ENCODE measurements around the gene P3H2. TPM values are rescaled to one million over a fixed set of nuclear protein-coding genes. Genes with fewer than 3 reads are reported as not detected.

Gene P3H2
- total and polyA plus RNA-seq, 2 experiments from 2014 or later, result 14.5 TPM

DNA sequence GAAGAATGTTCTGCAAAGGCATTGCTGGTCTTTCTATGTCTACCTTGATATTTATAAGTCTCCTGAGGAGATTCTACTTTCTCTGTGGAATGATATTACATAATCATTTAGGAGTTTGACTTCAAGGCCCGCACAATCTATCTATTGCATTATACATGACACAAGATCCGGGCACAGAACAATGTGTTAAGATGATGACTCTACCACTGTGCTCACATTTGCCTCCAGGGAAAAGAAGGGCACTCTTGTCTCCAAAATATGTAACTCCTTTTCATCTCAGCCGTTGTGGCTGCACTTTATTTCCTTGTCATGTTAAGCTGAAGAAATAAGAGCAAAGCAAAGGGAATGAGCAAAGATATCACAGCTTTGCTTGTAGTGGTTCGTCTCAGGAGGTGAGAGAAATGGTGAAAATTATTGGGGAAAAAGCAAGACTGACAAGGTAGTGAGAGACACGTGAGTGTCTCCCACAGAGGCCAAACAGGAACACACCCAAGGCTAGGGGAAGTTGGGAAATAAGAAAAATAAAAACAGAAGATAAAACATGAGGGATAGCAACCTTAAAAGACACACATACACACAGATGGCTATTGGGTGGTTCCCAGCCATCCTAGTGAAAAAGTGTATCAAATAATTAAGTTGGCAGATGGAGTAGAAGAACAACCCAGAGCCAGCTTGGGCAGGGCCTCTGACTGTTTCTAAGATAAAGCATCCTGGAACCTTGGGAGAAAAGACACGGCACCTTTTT lies 184.3 kb downstream of the P3H2 start:
- Histone ChIP-seq H4K20me1 (ENCODE audit: insufficient read depth, poor library complexity, severe bottlenecking) (no peaks in the 10 kb centered on the region), H3K36me3 (replicated peaks; ENCODE audit: insufficient read depth, low read depth) (no peaks in the 10 kb centered on the region), H2AFZ (no peak overlapping the region), H3K79me2 (no peaks in the 10 kb centered on the region), H3K4me3 (no peak overlapping the region), H3K9me2 (replicated peaks; ENCODE audit: insufficient read depth) (no peaks in the 10 kb centered on the region), H3K4me2 (no peak overlapping the region), H3K27ac (no peak overlapping the region), H3K4me1 (ENCODE audit: insufficient read depth) (peaks cover 8% of the 10 kb centered on the region), H3K27me3 (no peaks in the 10 kb centered on the region), H3K9me3 (ENCODE audit: low read depth) (no peaks in the 10 kb centered on the region)
- TF ChIP-seq EZH2phosphoT487 (IDR thresholded peaks at IDR 0.05; ENCODE audit: low read depth, severe bottlenecking, unreplicated experiment), result no peak
- TF ChIP-seq, protein P1, sequence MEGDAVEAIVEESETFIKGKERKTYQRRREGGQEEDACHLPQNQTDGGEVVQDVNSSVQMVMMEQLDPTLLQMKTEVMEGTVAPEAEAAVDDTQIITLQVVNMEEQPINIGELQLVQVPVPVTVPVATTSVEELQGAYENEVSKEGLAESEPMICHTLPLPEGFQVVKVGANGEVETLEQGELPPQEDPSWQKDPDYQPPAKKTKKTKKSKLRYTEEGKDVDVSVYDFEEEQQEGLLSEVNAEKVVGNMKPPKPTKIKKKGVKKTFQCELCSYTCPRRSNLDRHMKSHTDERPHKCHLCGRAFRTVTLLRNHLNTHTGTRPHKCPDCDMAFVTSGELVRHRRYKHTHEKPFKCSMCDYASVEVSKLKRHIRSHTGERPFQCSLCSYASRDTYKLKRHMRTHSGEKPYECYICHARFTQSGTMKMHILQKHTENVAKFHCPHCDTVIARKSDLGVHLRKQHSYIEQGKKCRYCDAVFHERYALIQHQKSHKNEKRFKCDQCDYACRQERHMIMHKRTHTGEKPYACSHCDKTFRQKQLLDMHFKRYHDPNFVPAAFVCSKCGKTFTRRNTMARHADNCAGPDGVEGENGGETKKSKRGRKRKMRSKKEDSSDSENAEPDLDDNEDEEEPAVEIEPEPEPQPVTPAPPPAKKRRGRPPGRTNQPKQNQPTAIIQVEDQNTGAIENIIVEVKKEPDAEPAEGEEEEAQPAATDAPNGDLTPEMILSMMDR (IDR thresholded peaks at IDR 0.05; ENCODE audit: poor library complexity), result no peak
- TF ChIP-seq EZH2 (IDR thresholded peaks at IDR 0.05; ENCODE audit: borderline replicate concordance), result no peak
- DNase-seq (ENCODE audit: low spot score), result no peak
- WGBS (ENCODE audit: low lambda C conversion rate, missing lambda C conversion rate), result 81% methylated on average over 6 of the region's 6 CpGs

DNA sequence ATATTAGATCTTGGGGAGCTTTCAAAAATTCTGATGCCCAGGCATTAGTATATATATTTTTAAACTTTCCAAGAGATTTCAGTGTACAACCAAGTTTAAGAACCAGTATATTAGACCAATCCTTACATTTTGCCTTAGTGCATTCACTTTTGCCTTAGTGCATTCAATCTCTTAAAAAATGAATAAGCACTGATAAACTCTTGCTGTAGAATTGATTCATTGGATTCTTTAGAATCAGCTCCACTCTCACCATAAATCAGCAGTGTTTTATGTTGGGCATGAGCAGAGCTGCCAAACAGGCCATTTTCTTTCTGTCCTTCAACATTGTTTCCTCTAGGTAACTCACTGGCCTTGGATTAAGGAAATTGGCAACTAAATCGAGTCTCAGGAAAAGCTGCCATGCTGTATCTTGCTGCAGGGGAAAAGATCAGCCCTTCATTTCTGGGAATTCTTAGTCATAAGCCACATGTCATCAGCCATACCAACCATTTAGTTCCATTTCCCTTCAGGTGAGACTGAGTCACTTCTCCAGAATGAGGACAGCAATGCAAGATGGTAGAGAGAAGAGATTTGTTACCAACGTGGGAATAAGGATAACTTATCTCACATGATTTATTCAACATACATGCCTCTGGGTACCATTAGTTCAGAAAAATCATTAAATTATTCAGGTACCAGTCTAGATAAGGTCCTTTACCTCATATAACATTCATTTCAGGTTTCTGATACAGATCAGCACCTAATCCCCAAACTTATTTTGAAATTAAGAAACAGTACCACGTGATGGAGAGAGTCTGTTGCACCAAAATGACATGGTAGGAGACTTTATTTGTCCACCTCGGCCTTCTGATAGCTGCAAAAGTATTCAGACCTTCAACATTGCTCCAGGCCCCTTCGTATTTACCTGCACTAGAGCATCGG lies 192.5 kb downstream of the P3H2 start:
- H2AFZ ChIP-seq, result no peak overlapping the region
- no peak for TF ChIP-seq EZH2 (IDR thresholded peaks at IDR 0.05; ENCODE audit: borderline replicate concordance)
- no peak for TF ChIP-seq EZH2phosphoT487 (IDR thresholded peaks at IDR 0.05; ENCODE audit: low read depth, severe bottlenecking, unreplicated experiment)
- TF ChIP-seq, protein P1 (IDR thresholded peaks at IDR 0.05; ENCODE audit: poor library complexity), result no peak
- no peaks in the 10 kb centered on the region for H3K36me3 ChIP-seq (replicated peaks; ENCODE audit: insufficient read depth, low read depth)
- 83% methylated on average over 6 of the region's 6 CpGs for WGBS (ENCODE audit: low lambda C conversion rate, missing lambda C conversion rate)
- H3K4me2 ChIP-seq, result no peak overlapping the region
- no peaks in the 10 kb centered on the region for H3K4me1 ChIP-seq (ENCODE audit: insufficient read depth)
- H3K79me2 ChIP-seq, result no peaks in the 10 kb centered on the region
- H4K20me1 ChIP-seq (ENCODE audit: insufficient read depth, poor library complexity, severe bottlenecking), result no peaks in the 10 kb centered on the region
- H3K27me3 ChIP-seq, result no peaks in the 10 kb centered on the region
- no peak overlapping the region for H3K4me3 ChIP-seq
- H3K9me2 ChIP-seq (replicated peaks; ENCODE audit: insufficient read depth), result no peaks in the 10 kb centered on the region
- H3K27ac ChIP-seq, result no peak overlapping the region
- no peak for DNase-seq (ENCODE audit: low spot score)
- no peaks in the 10 kb centered on the region for H3K9me3 ChIP-seq (ENCODE audit: low read depth)

DNA sequence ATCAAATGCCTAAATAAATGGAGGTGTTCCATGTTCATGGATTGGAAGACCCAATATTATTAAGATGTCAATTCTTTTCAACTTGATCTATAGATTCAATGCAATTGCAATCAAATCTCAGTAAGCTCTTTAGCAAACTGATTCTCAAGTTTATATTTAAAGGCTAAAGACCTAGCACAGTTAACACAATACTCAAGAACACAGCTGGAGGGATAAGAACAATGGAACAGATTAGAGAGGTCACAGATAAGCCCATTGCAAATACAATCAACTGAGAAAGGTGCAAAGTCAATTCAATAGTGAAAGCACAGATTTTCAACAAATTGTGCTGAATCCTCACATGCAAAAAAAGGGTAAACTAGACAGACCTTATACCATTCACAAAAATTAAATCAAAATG lies 198.9 kb downstream of the P3H2 start:
- no peaks in the 10 kb centered on the region for H4K20me1 ChIP-seq (ENCODE audit: insufficient read depth, poor library complexity, severe bottlenecking)
- TF ChIP-seq EZH2 (IDR thresholded peaks at IDR 0.05; ENCODE audit: borderline replicate concordance) (no peak), EZH2phosphoT487 (IDR thresholded peaks at IDR 0.05; ENCODE audit: low read depth, severe bottlenecking, unreplicated experiment) (no peak)
- TF ChIP-seq, protein P1 (IDR thresholded peaks at IDR 0.05; ENCODE audit: poor library complexity), result no peak
- no peak for DNase-seq (ENCODE audit: low spot score)
- no peaks in the 10 kb centered on the region for H3K79me2 ChIP-seq
- H3K36me3 ChIP-seq (replicated peaks; ENCODE audit: insufficient read depth, low read depth), result no peaks in the 10 kb centered on the region
- no peak overlapping the region for H3K4me2 ChIP-seq
- H3K9me3 ChIP-seq (ENCODE audit: low read depth), result no peaks in the 10 kb centered on the region
- H3K27me3 ChIP-seq, result no peaks in the 10 kb centered on the region
- no peak overlapping the region for H3K4me3 ChIP-seq
- H3K4me1 ChIP-seq (ENCODE audit: insufficient read depth), result no peaks in the 10 kb centered on the region
- no peak overlapping the region for H2AFZ ChIP-seq
- no peaks in the 10 kb centered on the region for H3K9me2 ChIP-seq (replicated peaks; ENCODE audit: insufficient read depth)
- H3K27ac ChIP-seq, result no peak overlapping the region

All from hepatocyte (in vitro differentiated cells).